Panc1 (cell line): Measurements from ENCODE around the gene C20orf202. TPM values are rescaled to one million over a fixed set of nuclear protein-coding genes. Genes with fewer than 3 reads are reported as not detected.

Experiments
- ATAC-seq: fragments of 200-7000 bp; cut with Tn5 transposase; 2 replicates; pipeline ENCODE4 v1.9.1; 2020; ENCODE audit warnings: mild to moderate bottlenecking, moderate library complexity
- BruUV-seq: library from RNA; stranded (reverse); fragments of 400-500 nt; replicated peaks from 2 replicates; lab custom pipeline; 2021; lab: Mats Ljungman, UMichigan
- CTCF ChIA-PET: fragments of 300-600 bp; sonication (Branson Sonifier 250); formaldehyde crosslinking; loops from one replicate; lab custom pipeline; 2022; ENCODE audit warnings: antibody characterized with exemption; lab: Charles Lee
- POLR2A ChIA-PET: fragments of 300-600 bp; sonication (Branson Sonifier 250); formaldehyde crosslinking; loops from one replicate; lab custom pipeline; 2022; ENCODE audit warnings: antibody characterized with exemption; lab: Charles Lee
- DNase-seq: peaks from one replicate; pipeline ENCODE4 v3.0.0-alpha.2; 2010; ENCODE audit warnings: low read depth, low spot score
- H3K27ac ChIP-seq: 2 replicates; pipeline ENCODE4 v1.5.1; 2011; ENCODE audit warnings: mild to moderate bottlenecking, low read length, inconsistent platforms
- H3K27me3 ChIP-seq: fragments of 200-500 bp; sonication (Bioruptor generic); 2 replicates; pipeline ENCODE4 v1.6.0; 2014; ENCODE audit warnings: low read length, inconsistent platforms; ENCODE audit not compliant: control insufficient read depth, insufficient read depth
- H3K36me3 ChIP-seq: fragments of 200-500 bp; sonication (Bioruptor generic); 2 replicates; pipeline ENCODE4 v1.5.1; 2014; ENCODE audit warnings: inconsistent platforms, mild to moderate bottlenecking, low read length, moderate library complexity; ENCODE audit not compliant: control insufficient read depth, insufficient read depth
- H3K4me1 ChIP-seq: 2 replicates; pipeline ENCODE4 v1.5.1; 2011; ENCODE audit warnings: inconsistent platforms, mild to moderate bottlenecking, low read length, moderate library complexity; ENCODE audit not compliant: control insufficient read depth, insufficient read depth
- H3K4me3 ChIP-seq, 2 experiments: 2 replicates each; pipeline ENCODE4 v1.5.1; 2011 to 2012; ENCODE audit warnings: low read depth in 2 of 2, low read length in 2 of 2, mild to moderate bottlenecking in 2 of 2, inconsistent platforms in 1 of 2, moderate library complexity in 1 of 2
- H3K9me3 ChIP-seq: fragments of 200-500 bp; sonication (Bioruptor generic); 2 replicates; pipeline ENCODE4 v1.5.1; 2014; ENCODE audit warnings: low read depth, mild to moderate bottlenecking, inconsistent platforms, low read length, moderate library complexity; ENCODE audit not compliant: control insufficient read depth, insufficient read depth
- CTCF ChIP-seq: fragments of 450-650 bp; IDR thresholded peaks from 2 replicates; pipeline ENCODE4 v1.5.1; 2017; ENCODE audit warnings: mild to moderate bottlenecking
- POLR2AphosphoS5 ChIP-seq: IDR thresholded peaks from 2 replicates; pipeline ENCODE4 v1.6.1; 2012; ENCODE audit warnings: mild to moderate bottlenecking, low read depth, low read length, moderate library complexity
- REST ChIP-seq, 2 experiments: IDR thresholded peaks; 2 replicates each; pipeline ENCODE4 v1.6.1; 2011 to 2012; ENCODE audit warnings: low read depth in 2 of 2, control low read depth in 1 of 2, low read length in 1 of 2, mild to moderate bottlenecking in 1 of 2, moderate library complexity in 1 of 2; ENCODE audit not compliant: insufficient read depth in 1 of 2
- SIN3A ChIP-seq: IDR thresholded peaks from 2 replicates; pipeline ENCODE4 v1.6.1; 2012; ENCODE audit warnings: low read depth, mild to moderate bottlenecking, low read length, moderate library complexity, borderline replicate concordance; ENCODE audit not compliant: insufficient read depth
- TCF7L2 ChIP-seq: IDR thresholded peaks from 2 replicates; pipeline ENCODE4 v1.6.1; 2011; ENCODE audit warnings: mild to moderate bottlenecking, low read depth, low read length, inconsistent platforms
- in situ Hi-C: cut with HindIII; loops from 2 replicates; pipeline ENCODE4 v1.10.0; 2016; ENCODE audit warnings: low sequenced_read_pairs, low pct_unique_long_range_greater_than_20kb
- intact Hi-C: fragments of 100-400 bp; cut with micrococcal nuclease; formaldehyde crosslinking; loops from one replicate; pipeline ENCODE4 v1.10.0; 2022; ENCODE audit not compliant: unreplicated experiment
- total RNA-seq: library from RNA; stranded (reverse); gene quantifications from one replicate; pipeline ENCODE4 v1.2.1, GENCODE V29; 2021; ENCODE audit not compliant: unreplicated experiment

C20orf202 gene
- total RNA-seq, 1 experiment from 2014 or later: not detected

GRCh38 chr20:1191299-1191698 lies 12.0 kb upstream of the C20orf202 start:
- CTCF ChIA-PET: no interaction called here
- in situ Hi-C loops: no loop called here

GRCh38 chr20:1195226-1195625 lies 8.0 kb upstream of the C20orf202 start:
- H3K4me1 ChIP-seq: no peaks in the 10 kb centered on the region
- no TSS peak for BruUV-seq
- no peaks in the 10 kb centered on the region for H3K36me3 ChIP-seq
- CTCF ChIA-PET: no interaction called here
- H3K27ac ChIP-seq: no peak overlapping the region
- H3K27me3 ChIP-seq: peaks cover 5% of the 10 kb centered on the region; the same call in 1 of the 2 replicates
- POLR2A ChIA-PET: no interaction called here
- no peak for TF ChIP-seq SIN3A
- no peak for TF ChIP-seq TCF7L2
- no peak for TF ChIP-seq POLR2AphosphoS5
- TF ChIP-seq REST (IDR thresholded peaks at IDR 0.05; ENCODE audit: insufficient read depth in 1 of 2, low read depth in 2 of 2, low read length in 1 of 2): no peak
- TF ChIP-seq CTCF: no peak
- intact Hi-C loops: no loop called here
- DNase-seq (no peak), ATAC-seq (no peak)
- in situ Hi-C loops: no loop called here
- no peaks in the 10 kb centered on the region for H3K9me3 ChIP-seq
- no peak overlapping the region for H3K4me3 ChIP-seq

More at GRCh38 chr20:1191299-1191698, 12.0 kb upstream of the C20orf202 start:
- Histone ChIP-seq H3K4me3 (no peak overlapping the region), H3K9me3 (no peaks in the 10 kb centered on the region), H3K27me3 (peaks cover 13% of the 10 kb centered on the region), H3K27ac (no peak overlapping the region), H3K36me3 (no peaks in the 10 kb centered on the region), H3K4me1 (no peaks in the 10 kb centered on the region)
- intact Hi-C loops: no loop called here
- POLR2A ChIA-PET: no interaction called here
- DNase-seq (no peak), ATAC-seq (no peak)
- TF ChIP-seq REST (IDR thresholded peaks at IDR 0.05; ENCODE audit: insufficient read depth in 1 of 2, low read depth in 2 of 2, low read length in 1 of 2) (no peak), SIN3A (no peak), TCF7L2 (no peak), POLR2AphosphoS5 (no peak), CTCF (no peak)
- no TSS peak for BruUV-seq
